IMR-90 (cell line): Measurements from ENCODE around the gene APOC4. TPM values are rescaled to one million over a fixed set of nuclear protein-coding genes. Genes with fewer than 3 reads are reported as not detected.
"Not testable (repeated sequence)": the region's sequence is repeated elsewhere in the genome, so short reads cannot be mapped to it uniquely, and the experiment has no call there.

Source experiments
- ATAC-seq: fragments of 200-7000 bp; cut with Tn5 transposase; 2 replicates; pipeline ENCODE4 v1.9.1; 2020; ENCODE audit warnings: low read depth, mild to moderate bottlenecking, moderate library complexity
- BruUV-seq: library from RNA; stranded (reverse); fragments of 400-500 nt; replicated peaks from 2 replicates; lab custom pipeline; 2021; lab: Mats Ljungman, UMichigan
- CTCF ChIA-PET: fragments of 300-600 bp; formaldehyde crosslinking; extraction: SDS; loops from one replicate; lab custom pipeline; 2021; ENCODE audit warnings: antibody characterized with exemption; lab: Yijun Ruan, JAX
- POLR2A ChIA-PET: fragments of 300-600 bp; sonication (Branson Sonifier 250); formaldehyde crosslinking; loops from one replicate; lab custom pipeline; 2022; ENCODE audit warnings: antibody characterized with exemption; ENCODE audit not compliant: unreplicated experiment; lab: Charles Lee
- DNase-seq: peaks from one replicate; pipeline ENCODE4 v3.0.0; 2013
- H2AFZ ChIP-seq: replicated peaks from 2 replicates; pipeline ENCODE3; 2013; ENCODE audit warnings: low read length, mild to moderate bottlenecking; ENCODE audit not compliant: poor library complexity
- H2AK5ac ChIP-seq: 2 replicates; pipeline ENCODE4 v1.6.1; 2013; ENCODE audit warnings: low read depth, low read length, inconsistent platforms
- H2AK9ac ChIP-seq: replicated peaks from 2 replicates; pipeline ENCODE3; 2013; ENCODE audit warnings: mild to moderate bottlenecking, low read depth, low read length, moderate library complexity; ENCODE audit not compliant: poor library complexity
- H2BK120ac ChIP-seq: 2 replicates; pipeline ENCODE4 v1.6.1; 2013; ENCODE audit warnings: low read depth, low read length, inconsistent platforms
- H2BK15ac ChIP-seq: 3 replicates; pipeline ENCODE4 v1.6.1; 2013; ENCODE audit warnings: low read depth, low read length, inconsistent platforms
- H2BK20ac ChIP-seq: 2 replicates; pipeline ENCODE4 v1.6.1; 2013; ENCODE audit warnings: low read depth, mild to moderate bottlenecking, inconsistent platforms, low read length, moderate library complexity
- H2BK5ac ChIP-seq: 2 replicates; pipeline ENCODE4 v1.6.1; 2013; ENCODE audit warnings: mild to moderate bottlenecking, low read depth, low read length, inconsistent platforms; ENCODE audit not compliant: poor library complexity, severe bottlenecking
- H3K14ac ChIP-seq: replicated peaks from 2 replicates; pipeline ENCODE4 v1.6.1; 2013; ENCODE audit warnings: low read depth, low read length, inconsistent platforms
- H3K18ac ChIP-seq: 2 replicates; pipeline ENCODE4 v1.6.1; 2013; ENCODE audit warnings: low read depth, low read length, control low read depth
- H3K23ac ChIP-seq: 2 replicates; pipeline ENCODE4 v1.6.1; 2013; ENCODE audit warnings: low read depth, low read length, inconsistent platforms
- H3K27ac ChIP-seq: 2 replicates; pipeline ENCODE4 v1.5.1; 2013; ENCODE audit warnings: mild to moderate bottlenecking, control low read depth, low read length; ENCODE audit not compliant: insufficient read depth
- H3K27me3 ChIP-seq: 2 replicates; pipeline ENCODE4 v1.6.1; 2013; ENCODE audit warnings: low read length; ENCODE audit not compliant: control insufficient read depth, insufficient read depth
- H3K36me3 ChIP-seq: 2 replicates; pipeline ENCODE4 v1.6.1; 2013; ENCODE audit warnings: low read length, mixed read lengths; ENCODE audit not compliant: control insufficient read depth, insufficient read depth
- H3K4ac ChIP-seq: 2 replicates; pipeline ENCODE4 v1.6.1; 2013; ENCODE audit warnings: low read depth, low read length, inconsistent platforms
- H3K4me1 ChIP-seq: 2 replicates; pipeline ENCODE4 v1.6.1; 2013; ENCODE audit warnings: low read length, mixed read lengths; ENCODE audit not compliant: control insufficient read depth, insufficient read depth
- H3K4me2 ChIP-seq: 2 replicates; pipeline ENCODE4 v1.6.1; 2013; ENCODE audit warnings: low read depth, mild to moderate bottlenecking, control low read depth, low read length, moderate library complexity
- H3K4me3 ChIP-seq: 2 replicates; pipeline ENCODE4 v1.5.1; 2013; ENCODE audit warnings: low read depth, mild to moderate bottlenecking, control low read depth, low read length, moderate library complexity; ENCODE audit not compliant: insufficient read depth
- H3K56ac ChIP-seq: 2 replicates; pipeline ENCODE4 v1.6.1; 2013; ENCODE audit warnings: low read length, inconsistent platforms; ENCODE audit not compliant: insufficient read depth; ENCODE audit errors: extremely low read depth
- H3K79me1 ChIP-seq, 2 experiments: 2 replicates each; pipeline ENCODE4 v1.6.1; 2013; ENCODE audit warnings: low read length in 2 of 2, inconsistent platforms in 1 of 2, low read depth in 1 of 2
- H3K9ac ChIP-seq: 2 replicates; pipeline ENCODE4 v1.6.1; 2013; ENCODE audit warnings: low read depth, low read length, control low read depth
- H3K9me1 ChIP-seq: 2 replicates; pipeline ENCODE4 v1.6.1; 2013; ENCODE audit warnings: low read length, inconsistent platforms; ENCODE audit not compliant: insufficient read depth
- H3K9me3 ChIP-seq: 2 replicates; pipeline ENCODE4 v1.6.1; 2013; ENCODE audit warnings: low read length; ENCODE audit not compliant: control insufficient read depth, insufficient read depth
- H4K20me1 ChIP-seq: 2 replicates; pipeline ENCODE4 v1.6.1; 2013; ENCODE audit warnings: low read length, inconsistent platforms; ENCODE audit not compliant: insufficient read depth
- H4K5ac ChIP-seq: 2 replicates; pipeline ENCODE4 v1.6.1; 2013; ENCODE audit warnings: mild to moderate bottlenecking, low read depth, low read length, control low read depth
- H4K8ac ChIP-seq, 2 experiments: 2 replicates each; pipeline ENCODE4 v1.6.1; 2013; ENCODE audit warnings: low read depth in 2 of 2, low read length in 2 of 2, control low read depth in 1 of 2, inconsistent platforms in 1 of 2
- H4K91ac ChIP-seq: 2 replicates; pipeline ENCODE4 v1.6.1; 2013; ENCODE audit warnings: low read depth, low read length, inconsistent platforms; ENCODE audit not compliant: insufficient read depth
- WGBS, 2 experiments: methylation state at CpG; one replicate each; pipeline versions ENCODE4 v1.1.5 to v1.1.7; 2013; ENCODE audit warnings: missing lambda C conversion rate in 2 of 2; ENCODE audit not compliant: insufficient read length in 1 of 2; ENCODE audit errors: extremely low coverage in 2 of 2; 5-methylcytosine and 5-hydroxymethylcytosine counted together
- dilution Hi-C: fragments of 300-500 bp; cut with HindIII; formaldehyde crosslinking; loops from one replicate; pipeline ENCODE4 v1.14.3; 2018; ENCODE audit warnings: low sequenced_read_pairs; ENCODE audit not compliant: unreplicated experiment
- in situ Hi-C: fragments of 300-500 bp; cut with MboI; formaldehyde crosslinking; loops from 3 replicates; pipeline ENCODE4 v1.14.3; 2019; ENCODE audit warnings: low sequenced_read_pairs, inconsistent platforms, mixed read lengths
- intact Hi-C: fragments of 100-400 bp; cut with micrococcal nuclease; formaldehyde crosslinking; loops from 2 replicates; pipeline ENCODE4 v1.10.0; 2022
- polyA plus RNA-seq, 3 experiments: library from polyadenylated mRNA; depleted of rRNA; stranded (reverse); fragments of >200 nt; gene quantifications; 2 replicates each; pipeline ENCODE4 v1.2.3, GENCODE V29; 2012; ENCODE audit warnings: low replicate concordance in 1 of 3
- total RNA-seq: library from RNA; depleted of rRNA; stranded (reverse); fragments of >200 nt; gene quantifications from 2 replicates; pipeline ENCODE4 v1.2.3, GENCODE V29; 2012

The APOC4 gene
- total and polyA plus RNA-seq, 2 of the 4 experiments (the other 2 are of a cell fraction): not detected

GRCh38 chr19:44911896-44912295 is 30.1 kb upstream of the APOC4 start:
- H3K27ac ChIP-seq, DNase-seq, H2BK20ac ChIP-seq, H3K9me3 ChIP-seq, H3K18ac ChIP-seq, H2AFZ ChIP-seq, H3K79me1 ChIP-seq, H3K4me3 ChIP-seq, dilution Hi-C loops, ATAC-seq, H3K9ac ChIP-seq, H3K23ac ChIP-seq, H2BK120ac ChIP-seq, H3K4me2 ChIP-seq, H4K5ac ChIP-seq, H3K36me3 ChIP-seq, H3K14ac ChIP-seq, POLR2A ChIA-PET, H4K20me1 ChIP-seq, H3K56ac ChIP-seq, H3K4ac ChIP-seq, H3K27me3 ChIP-seq, H2BK5ac ChIP-seq, H2AK9ac ChIP-seq, H2BK15ac ChIP-seq, H4K8ac ChIP-seq, BruUV-seq, intact Hi-C loops, H4K91ac ChIP-seq, H3K9me1 ChIP-seq: not testable (repeated sequence)
- Histone ChIP-seq H3K4me1 (peaks cover 12% of the 10 kb centered on the region), H2AK5ac (peak overlapping the region; percentile 37; the same call in 1 of the 2 replicates)
- in situ Hi-C loops: loop anchor here (5.0 kb wide), 1 partner anchor 40 kb away; no protein-coding TSS in a partner anchor
- no CpG with 5 or more reads among the region's 6 CpGs for WGBS, 2 experiments
- CTCF ChIA-PET: interaction anchor here (0.8 to 1.2 kb wide), 2 partner anchors 13 to 40 kb away, joined by 4 to 5 read pairs; no protein-coding TSS in a partner anchor
